Activated naive CD8-positive, alpha-beta T cell treated with anti-CD3 and anti-CD28 coated beads for 36 hours (primary cell): ENCODE data around the gene KIAA1671. TPM values are rescaled to one million over a fixed set of nuclear protein-coding genes. Genes with fewer than 3 reads are reported as not detected.

Experiments
- DNase-seq: peaks from one replicate; pipeline ENCODE4 v3.0.0; 2021
- H3K27ac Mint-ChIP-seq: one replicate; pipeline ENCODE4 v1.8.0; 2022; ENCODE audit warnings: mild to moderate bottlenecking, moderate library complexity, mixed read lengths
- H3K27me3 Mint-ChIP-seq: one replicate; pipeline ENCODE4 v1.8.0; 2022; ENCODE audit warnings: mild to moderate bottlenecking, mixed read lengths
- H3K36me3 Mint-ChIP-seq: one replicate; pipeline ENCODE4 v1.8.0; 2021; ENCODE audit warnings: mild to moderate bottlenecking, mixed read lengths
- H3K4me1 Mint-ChIP-seq: one replicate; pipeline ENCODE4 v1.8.0; 2021; ENCODE audit warnings: mixed read lengths
- H3K4me3 Mint-ChIP-seq: one replicate; pipeline ENCODE4 v1.8.0; 2022; ENCODE audit warnings: mild to moderate bottlenecking, moderate library complexity, mixed read lengths
- H3K9me3 Mint-ChIP-seq: one replicate; pipeline ENCODE4 v1.8.0; 2022; ENCODE audit warnings: mixed read lengths
- total RNA-seq, 2 experiments: library from RNA; stranded (reverse); gene quantifications; one replicate each; pipeline ENCODE4 v1.2.3, GENCODE V29; 2021

KIAA1671 gene
- total RNA-seq, 2 experiments from 2014 or later = 11.0 to 11.3 TPM

DNA sequence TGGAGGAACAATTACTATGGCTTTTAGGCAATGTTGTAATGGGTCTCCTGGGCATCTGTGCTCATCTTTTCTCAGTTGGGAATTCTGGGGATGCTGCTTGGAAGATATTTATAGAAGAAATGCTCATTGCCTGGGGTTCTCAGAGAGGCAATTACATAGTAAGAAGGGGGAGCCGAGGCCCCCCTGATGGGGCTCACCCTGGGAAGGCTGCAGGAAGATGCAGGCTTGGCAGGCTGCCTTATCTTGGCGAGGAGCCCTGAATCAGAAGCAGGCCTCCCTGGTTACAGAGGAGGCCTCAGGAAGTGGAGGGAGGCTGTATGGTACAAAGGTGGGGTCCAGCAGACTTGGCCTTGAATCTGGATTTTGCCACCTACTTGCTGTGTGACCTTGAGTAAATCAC is 186.5 kb downstream of the KIAA1671 start:
- Mint-ChIP-seq H3K27me3 (no peaks in the 10 kb centered on the region), H3K27ac (no peak overlapping the region), H3K9me3 (no peaks in the 10 kb centered on the region), H3K4me1 (no peaks in the 10 kb centered on the region), H3K4me3 (no peak overlapping the region), H3K36me3 (peaks cover 5% of the 10 kb centered on the region)
- no peak for DNase-seq

DNA sequence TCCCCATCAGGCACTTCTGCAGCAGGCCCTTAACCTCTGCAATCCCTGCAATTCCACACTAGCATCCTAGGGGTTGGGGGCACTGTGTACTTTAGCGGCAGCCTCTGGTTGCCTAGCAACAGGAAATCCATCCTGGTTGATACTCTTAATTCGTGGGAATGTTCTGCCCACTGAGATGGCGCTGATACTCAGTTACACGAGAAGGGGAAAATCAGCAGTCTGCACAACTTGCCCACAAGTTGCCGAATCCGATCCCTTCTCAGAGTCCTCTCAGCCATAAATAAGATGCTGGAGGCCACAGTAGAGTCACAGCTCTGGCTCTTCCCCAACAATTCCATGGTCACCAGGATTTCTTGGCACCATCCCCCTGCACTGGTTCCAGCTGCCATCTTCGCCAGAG is 189.6 kb downstream of the KIAA1671 start:
- Mint-ChIP-seq H3K27me3 (no peaks in the 10 kb centered on the region), H3K9me3 (no peaks in the 10 kb centered on the region), H3K36me3 (peaks cover 4% of the 10 kb centered on the region), H3K27ac (no peak overlapping the region), H3K4me1 (no peaks in the 10 kb centered on the region), H3K4me3 (no peak overlapping the region)
- DNase-seq = no peak

DNA sequence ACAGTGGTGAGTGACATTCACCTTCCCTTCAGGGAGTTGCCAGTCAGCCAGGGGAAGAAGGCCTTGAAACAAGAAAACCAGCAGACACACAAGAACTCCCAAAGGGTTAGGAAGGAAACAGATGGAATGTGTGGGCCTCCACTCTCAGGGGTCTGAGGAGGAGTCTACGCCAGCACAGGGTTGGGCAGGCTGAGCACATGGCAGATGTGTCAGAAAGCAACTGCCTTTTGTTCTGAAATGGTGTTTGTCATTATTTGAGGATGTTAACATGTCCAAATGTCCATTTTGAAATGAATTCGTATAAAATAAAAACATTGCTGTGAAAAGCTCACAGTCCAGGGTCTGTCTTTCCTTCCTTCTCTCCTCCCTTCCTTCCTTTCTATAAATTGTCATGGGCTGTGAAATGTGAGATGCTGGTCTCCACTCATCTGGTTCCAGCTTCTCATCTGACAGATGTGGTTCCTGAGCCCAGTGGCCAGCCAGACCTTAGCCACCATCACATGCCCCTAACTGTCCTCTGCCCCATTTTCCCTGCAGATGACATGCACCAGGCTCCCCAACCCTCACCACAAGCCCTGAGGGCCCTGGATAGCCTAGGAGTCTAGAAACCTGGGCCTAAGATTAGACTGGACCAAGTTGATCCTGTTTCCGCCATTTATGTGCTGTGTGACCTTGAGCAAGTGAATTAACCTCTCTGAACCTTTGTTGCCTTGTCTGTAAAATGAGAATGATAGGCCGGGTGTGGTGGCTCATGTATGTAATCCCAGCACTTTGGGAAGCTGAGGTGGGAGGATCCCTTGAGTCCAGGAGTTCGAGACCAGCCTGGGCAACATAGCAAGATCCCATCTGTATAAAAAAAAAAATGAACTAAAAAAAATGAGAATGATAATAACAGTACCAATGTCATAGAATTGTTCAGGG is 190.9 kb downstream of the KIAA1671 start:
- Mint-ChIP-seq H3K4me3 (no peak overlapping the region), H3K36me3 (peaks cover under 1% of the 10 kb centered on the region)
- no peak for DNase-seq

DNA sequence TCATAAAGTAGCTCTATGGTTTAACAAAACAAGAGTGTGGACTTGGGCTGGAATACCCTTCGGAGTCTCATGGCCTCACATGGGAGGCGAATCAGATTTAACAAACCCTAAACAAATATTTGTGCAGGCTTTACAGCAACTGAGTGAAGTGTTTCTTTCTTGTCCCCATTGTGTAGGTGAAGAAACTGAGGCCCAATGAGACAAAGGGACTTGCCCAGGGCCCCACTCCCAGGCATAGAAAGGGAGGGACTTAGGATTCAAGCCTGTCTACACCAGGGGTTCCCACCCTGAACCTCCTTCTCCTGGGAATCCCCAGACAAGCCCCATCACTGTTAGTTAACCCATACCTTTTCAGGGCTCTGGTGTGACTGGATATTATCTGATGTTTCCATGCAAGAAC is 192.0 kb downstream of the KIAA1671 start:
- no peak overlapping the region for H3K4me3 Mint-ChIP-seq
- H3K27me3 Mint-ChIP-seq = no peaks in the 10 kb centered on the region
- H3K36me3 Mint-ChIP-seq = no peaks in the 10 kb centered on the region
- H3K9me3 Mint-ChIP-seq = no peaks in the 10 kb centered on the region
- H3K27ac Mint-ChIP-seq = no peak overlapping the region
- DNase-seq = no peak
- H3K4me1 Mint-ChIP-seq = no peaks in the 10 kb centered on the region

More for the DNA sequence above, 190.9 kb downstream of the KIAA1671 start:
- Mint-ChIP-seq H3K27me3 (no peaks in the 10 kb centered on the region), H3K9me3 (no peaks in the 10 kb centered on the region), H3K4me1 (no peaks in the 10 kb centered on the region), H3K27ac (no peak overlapping the region)

DNA sequence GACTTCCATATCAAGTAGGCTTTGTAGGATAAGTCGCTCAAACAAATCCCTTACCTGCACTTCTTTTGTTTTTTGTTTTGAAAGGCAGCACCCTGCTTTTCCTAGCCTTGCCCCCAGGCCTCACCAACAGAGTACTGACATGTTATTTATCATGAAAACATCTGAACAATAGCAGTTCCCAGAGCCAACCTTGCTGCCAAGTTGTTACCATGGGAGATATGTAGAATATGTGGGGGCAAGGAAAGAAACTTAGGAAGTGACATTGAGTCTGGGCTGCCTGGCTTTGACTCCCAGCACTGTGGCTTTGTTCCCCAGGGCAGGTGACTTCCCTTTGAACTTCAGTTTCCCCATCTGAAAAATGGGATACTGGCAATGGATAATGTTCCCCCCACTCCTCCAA is 193.8 kb downstream of the KIAA1671 start:
- Mint-ChIP-seq H3K9me3 (no peaks in the 10 kb centered on the region), H3K27me3 (no peaks in the 10 kb centered on the region), H3K4me3 (no peak overlapping the region), H3K27ac (no peak overlapping the region), H3K4me1 (no peaks in the 10 kb centered on the region), H3K36me3 (no peaks in the 10 kb centered on the region)
- no peak for DNase-seq

DNA sequence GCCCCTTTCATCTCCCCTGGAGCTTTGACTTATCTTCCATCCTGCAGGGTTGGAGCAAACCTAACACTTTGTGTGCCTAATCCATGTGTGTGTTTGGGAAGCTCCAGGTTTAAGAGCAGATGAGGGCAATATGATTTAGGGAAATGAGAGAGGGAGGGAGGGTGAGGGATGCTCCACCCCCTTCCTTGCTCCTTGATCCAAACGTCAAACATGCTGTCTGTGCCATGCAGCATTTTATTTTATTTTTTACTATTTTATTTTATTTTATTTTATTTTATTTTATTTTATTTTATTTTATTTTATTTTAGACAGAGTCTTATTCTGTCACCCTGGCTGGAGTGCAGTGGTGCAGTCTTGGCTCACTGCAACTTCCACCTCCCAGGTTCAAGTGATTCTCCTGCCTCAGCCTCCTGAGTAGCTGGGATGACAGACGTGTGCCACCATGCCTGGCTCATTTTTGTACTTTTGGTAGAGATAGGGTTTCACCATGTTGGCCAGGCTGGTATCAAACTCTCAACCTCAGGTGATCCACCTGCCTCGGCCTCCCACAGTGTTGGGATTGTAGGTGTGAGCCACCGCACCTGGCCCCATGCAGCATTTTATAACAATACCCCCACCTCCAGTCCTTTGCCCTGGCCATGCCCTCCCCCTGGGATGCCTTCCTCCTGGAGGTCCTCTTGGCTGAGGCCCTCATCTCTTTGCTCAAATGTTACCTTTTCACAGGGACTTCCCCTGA is 194.6 kb downstream of the KIAA1671 start:
- H3K27ac Mint-ChIP-seq = no peak overlapping the region

DNA sequence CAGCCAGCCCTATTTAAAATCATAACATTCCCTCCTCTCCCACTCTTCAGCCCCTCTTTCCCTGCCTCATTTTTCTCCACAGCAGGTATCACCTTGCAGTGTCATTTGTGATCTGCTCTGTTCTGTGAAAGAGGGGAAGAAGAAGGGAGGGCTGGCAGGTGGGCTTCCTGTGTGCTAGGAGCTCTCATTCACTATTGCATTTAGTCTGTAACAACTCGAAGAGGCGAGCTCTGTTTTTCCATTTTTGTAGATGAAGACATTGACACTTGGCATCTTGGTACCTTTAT is 195.1 kb downstream of the KIAA1671 start:
- Mint-ChIP-seq H3K4me1 (no peaks in the 10 kb centered on the region), H3K27me3 (no peaks in the 10 kb centered on the region), H3K9me3 (no peaks in the 10 kb centered on the region), H3K36me3 (no peaks in the 10 kb centered on the region), H3K4me3 (no peak overlapping the region), H3K27ac (no peak overlapping the region)
- DNase-seq = no peak

More for the DNA sequence above, 194.6 kb downstream of the KIAA1671 start:
- no peak overlapping the region for H3K4me3 Mint-ChIP-seq
- H3K27me3 Mint-ChIP-seq = no peaks in the 10 kb centered on the region
- no peaks in the 10 kb centered on the region for H3K36me3 Mint-ChIP-seq
- DNase-seq = no peak
- H3K9me3 Mint-ChIP-seq = no peaks in the 10 kb centered on the region
- no peaks in the 10 kb centered on the region for H3K4me1 Mint-ChIP-seq

DNA sequence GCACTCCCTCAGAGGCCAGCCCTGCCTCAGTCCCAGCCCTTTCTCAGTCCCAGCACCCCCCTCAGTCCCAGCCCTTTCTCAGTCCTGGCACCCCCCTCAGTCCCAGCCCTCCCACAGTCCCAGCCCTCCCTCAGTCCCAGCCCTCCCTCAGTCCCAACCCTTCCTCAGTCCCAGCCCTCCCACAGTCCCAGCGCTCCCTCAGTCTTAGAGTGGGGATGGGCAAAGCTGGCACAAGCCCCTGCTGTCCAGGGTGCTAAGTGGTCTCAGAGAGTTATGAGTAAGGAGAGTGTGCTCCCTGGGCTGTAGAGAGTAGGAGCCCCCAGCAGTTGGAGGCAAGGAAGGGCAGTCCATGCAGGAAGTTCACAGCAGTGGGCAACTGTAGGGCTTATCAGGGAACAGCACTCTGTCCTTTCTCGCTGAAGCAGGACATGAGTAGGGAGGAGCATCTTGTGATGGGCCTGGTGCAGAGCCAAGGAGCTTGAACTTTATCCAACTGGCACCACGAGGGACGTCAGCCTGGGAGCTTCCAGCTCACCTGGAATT is 195.7 kb downstream of the KIAA1671 start:
- H3K36me3 Mint-ChIP-seq = no peaks in the 10 kb centered on the region
- no peaks in the 10 kb centered on the region for H3K4me1 Mint-ChIP-seq
- no peak overlapping the region for H3K27ac Mint-ChIP-seq
- H3K4me3 Mint-ChIP-seq = no peak overlapping the region
- H3K9me3 Mint-ChIP-seq = no peaks in the 10 kb centered on the region
- no peak for DNase-seq
- no peaks in the 10 kb centered on the region for H3K27me3 Mint-ChIP-seq

DNA sequence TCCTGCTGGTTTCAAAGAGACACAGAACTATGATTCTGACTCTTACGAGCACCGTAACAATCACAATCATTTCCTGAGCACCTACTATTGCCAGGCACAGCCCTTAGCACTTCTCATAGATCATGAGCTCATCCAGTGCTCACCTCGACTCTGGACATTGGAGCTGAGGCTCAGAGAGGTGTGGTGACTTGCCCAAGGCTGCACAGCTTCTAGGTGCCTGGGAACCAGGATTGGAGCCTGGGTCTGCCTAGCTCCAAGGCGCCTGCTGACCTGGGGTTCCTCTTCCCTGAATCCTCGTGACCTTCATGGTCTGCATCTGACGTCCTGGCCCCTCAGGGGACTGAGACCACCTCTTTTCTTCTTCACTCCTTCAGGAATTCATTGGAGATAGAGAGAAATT is 196.5 kb downstream of the KIAA1671 start:
- no peaks in the 10 kb centered on the region for H3K36me3 Mint-ChIP-seq
- no peaks in the 10 kb centered on the region for H3K9me3 Mint-ChIP-seq
- no peak overlapping the region for H3K4me3 Mint-ChIP-seq
- no peak overlapping the region for H3K27ac Mint-ChIP-seq
- no peaks in the 10 kb centered on the region for H3K27me3 Mint-ChIP-seq
- H3K4me1 Mint-ChIP-seq = no peaks in the 10 kb centered on the region
- DNase-seq = no peak

DNA sequence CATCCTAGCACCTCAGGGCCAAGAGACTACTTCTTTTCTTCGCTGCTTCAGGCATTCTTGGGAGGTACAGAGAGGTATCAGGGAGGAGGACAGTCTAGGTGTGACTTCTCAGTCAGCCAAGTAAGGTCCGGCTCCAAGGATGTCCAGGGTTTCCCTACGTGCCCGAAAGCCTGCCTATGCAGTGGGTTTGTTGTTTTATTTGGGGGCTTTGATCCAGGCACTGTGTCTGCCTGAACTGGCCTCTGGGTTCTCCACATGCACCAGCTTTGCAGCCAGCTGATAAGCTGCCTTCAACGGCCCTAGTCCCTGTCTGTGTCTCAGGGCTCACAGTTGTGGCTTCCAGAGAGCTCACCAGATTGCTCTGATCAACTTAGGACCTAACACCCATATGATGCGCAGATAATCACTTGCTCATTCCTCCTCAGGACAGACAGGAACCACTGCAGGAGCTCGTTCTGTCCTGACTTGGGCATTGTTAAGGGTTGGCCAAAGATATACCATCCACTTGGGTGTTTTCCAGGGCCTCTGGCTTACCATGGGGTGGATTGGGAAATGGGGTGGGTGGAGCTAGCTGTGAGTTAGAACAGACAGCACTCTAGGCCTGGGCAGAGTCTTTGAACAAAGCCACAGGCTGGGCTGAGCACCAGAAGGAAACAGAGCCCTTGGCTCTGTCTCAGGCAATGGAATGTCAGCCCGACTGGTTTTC is 201.6 kb downstream of the KIAA1671 start:
- no peak for DNase-seq
- Mint-ChIP-seq H3K27ac (no peak overlapping the region), H3K4me1 (no peaks in the 10 kb centered on the region), H3K27me3 (no peaks in the 10 kb centered on the region), H3K4me3 (no peak overlapping the region), H3K36me3 (no peaks in the 10 kb centered on the region), H3K9me3 (no peaks in the 10 kb centered on the region)

DNA sequence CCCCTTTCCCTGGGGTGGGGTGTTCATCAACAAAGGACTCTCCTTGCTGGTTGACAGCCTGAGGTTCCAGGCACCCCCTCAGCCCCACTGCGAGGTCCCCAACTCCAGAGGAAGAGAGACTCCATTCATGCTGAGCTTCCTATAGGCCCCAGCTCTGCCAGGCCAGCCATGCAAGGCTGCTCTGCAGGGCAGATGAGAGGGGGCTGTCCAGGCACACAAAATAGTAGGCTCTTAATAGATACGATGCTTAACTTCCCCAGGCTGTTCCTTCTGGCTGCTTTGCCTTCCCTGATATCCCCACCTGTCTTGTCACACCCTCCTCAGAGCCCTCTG is 202.1 kb downstream of the KIAA1671 start:
- H3K9me3 Mint-ChIP-seq = no peaks in the 10 kb centered on the region
- no peaks in the 10 kb centered on the region for H3K36me3 Mint-ChIP-seq
- H3K27ac Mint-ChIP-seq = no peak overlapping the region
- no peaks in the 10 kb centered on the region for H3K27me3 Mint-ChIP-seq
- no peak overlapping the region for H3K4me3 Mint-ChIP-seq
- no peaks in the 10 kb centered on the region for H3K4me1 Mint-ChIP-seq
- DNase-seq = no peak

DNA sequence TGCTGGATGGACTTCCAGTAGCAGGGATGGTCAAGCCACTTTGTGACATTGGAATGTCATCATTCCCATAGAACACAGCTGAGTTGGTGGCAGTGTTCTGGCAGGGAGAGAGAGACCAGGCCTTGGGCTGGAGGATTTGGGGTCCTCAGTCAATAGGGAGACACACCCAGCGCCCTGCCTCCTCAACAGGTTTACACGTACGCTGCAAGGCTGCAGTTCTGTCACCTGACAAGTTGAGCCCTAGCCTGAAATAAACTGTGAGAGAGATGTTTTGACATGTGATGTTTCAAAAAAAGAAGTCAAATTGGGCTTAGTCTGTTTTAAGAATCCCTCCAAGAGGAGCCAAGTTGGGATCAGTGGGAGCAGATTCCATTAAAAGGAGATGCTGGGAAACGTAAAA is 204.2 kb downstream of the KIAA1671 start:
- Mint-ChIP-seq H3K4me1 (no peaks in the 10 kb centered on the region), H3K4me3 (no peak overlapping the region), H3K27me3 (no peaks in the 10 kb centered on the region), H3K9me3 (no peaks in the 10 kb centered on the region), H3K36me3 (no peaks in the 10 kb centered on the region), H3K27ac (no peak overlapping the region)
- DNase-seq = no peak

DNA sequence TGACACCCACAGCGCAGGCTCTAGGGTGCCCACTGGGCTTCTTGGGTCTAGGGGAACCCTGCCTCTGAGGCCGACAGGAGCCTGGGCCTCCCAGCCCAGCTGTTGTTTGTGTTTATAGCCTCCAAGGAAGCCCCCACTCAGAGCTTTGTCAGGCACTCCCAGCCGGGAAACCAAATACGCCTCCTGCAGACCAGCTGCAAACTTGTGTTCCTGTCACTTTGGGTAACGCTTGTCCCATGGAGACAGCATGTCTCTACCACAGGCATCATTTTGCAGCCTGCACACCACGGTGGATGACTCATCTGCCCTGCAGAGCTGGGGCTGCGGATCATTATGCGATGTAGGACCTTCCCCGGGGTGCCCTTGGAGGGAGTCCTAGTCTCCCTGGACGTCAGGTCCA is 206.5 kb downstream of the KIAA1671 start:
- Mint-ChIP-seq H3K27me3 (no peaks in the 10 kb centered on the region), H3K27ac (no peak overlapping the region), H3K36me3 (no peaks in the 10 kb centered on the region), H3K9me3 (no peaks in the 10 kb centered on the region), H3K4me1 (no peaks in the 10 kb centered on the region), H3K4me3 (no peak overlapping the region)
- no peak for DNase-seq

DNA sequence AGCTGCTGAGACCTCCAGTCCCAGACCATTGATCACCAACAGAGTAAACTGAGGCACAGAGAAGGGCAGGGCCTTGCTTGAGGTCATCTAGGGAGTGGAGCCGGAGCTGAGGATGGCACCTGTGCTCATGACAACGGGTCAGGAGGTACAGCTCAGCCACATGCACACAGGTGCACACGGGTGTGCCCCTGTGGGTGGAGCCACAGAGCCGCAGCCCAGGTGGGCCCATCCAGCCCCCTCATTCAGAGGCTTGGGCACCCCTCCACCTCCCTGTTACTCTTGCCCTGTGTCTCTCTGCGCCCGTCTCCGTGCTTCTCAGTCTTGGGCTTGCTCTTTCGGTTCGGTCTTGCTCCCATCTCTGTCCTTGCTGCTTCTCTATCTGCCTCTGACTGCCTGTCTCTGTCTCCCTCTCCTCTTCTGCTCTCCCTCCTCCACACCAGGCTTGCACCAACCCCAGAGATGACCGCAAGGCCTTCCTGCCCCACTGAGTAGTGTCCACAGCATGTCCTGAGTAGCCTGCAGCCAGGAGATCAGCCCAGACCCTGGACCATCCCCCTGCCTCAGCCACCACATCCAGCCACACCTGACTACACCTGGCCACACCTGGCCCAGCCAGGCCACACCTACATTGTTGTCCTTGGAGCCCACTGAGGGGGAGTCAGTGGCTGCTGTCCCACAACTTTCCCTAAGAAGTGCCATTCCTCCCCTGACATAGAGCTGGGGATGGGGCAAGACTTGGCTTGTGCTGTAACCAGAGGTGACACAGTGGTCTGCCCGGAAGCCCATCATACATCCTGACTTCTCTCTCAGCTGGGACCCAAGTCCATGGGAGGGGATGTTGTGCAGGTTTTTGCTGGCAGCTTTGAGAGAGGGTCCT is 207.8 kb downstream of the KIAA1671 start:
- Mint-ChIP-seq H3K27ac (no peak overlapping the region), H3K9me3 (no peaks in the 10 kb centered on the region)
- no peak for DNase-seq

More for the DNA sequence above, 207.8 kb downstream of the KIAA1671 start:
- no peak overlapping the region for H3K4me3 Mint-ChIP-seq
- no peaks in the 10 kb centered on the region for H3K27me3 Mint-ChIP-seq
- H3K4me1 Mint-ChIP-seq = no peaks in the 10 kb centered on the region
- H3K36me3 Mint-ChIP-seq = no peaks in the 10 kb centered on the region
